Ascending aorta (tissue), 2 donors: ENCODE results near the gene C5. TPM values are rescaled to one million over a fixed set of nuclear protein-coding genes. Genes with fewer than 3 reads are reported as not detected.
A peak's percentile ranks its signal among the peaks of the same experiment; 100 is the strongest.

Source experiments
- DNase-seq, 2 donors: peaks; one replicate each; pipeline ENCODE4 v3.0.0-alpha.2; 2019; ENCODE audit warnings: low spot score in 2 of 2
- H3K27ac ChIP-seq, 2 donors: fragments of 200-600 bp; sonication (generic); one replicate each; pipeline ENCODE4 v1.5.1; 2016 to 2017; ENCODE audit warnings: mild to moderate bottlenecking in 1 of 2
- H3K27me3 ChIP-seq: fragments of 200-600 bp; sonication (generic); one replicate; pipeline ENCODE4 v1.5.1; 2017
- H3K36me3 ChIP-seq, 2 donors: fragments of 200-600 bp; sonication (generic); one replicate each; pipeline ENCODE4 v1.5.1; 2016
- H3K4me1 ChIP-seq, 2 donors: fragments of 200-600 bp; sonication (generic); one replicate each; pipeline ENCODE4 v1.5.1; 2016 to 2017; ENCODE audit warnings: mild to moderate bottlenecking in 1 of 2
- H3K4me3 ChIP-seq, 2 donors: fragments of 200-600 bp; sonication (generic); one replicate each; pipeline ENCODE4 v1.5.1; 2016 to 2017; ENCODE audit warnings: mild to moderate bottlenecking in 1 of 2
- H3K9me3 ChIP-seq, 2 donors: fragments of 200-600 bp; sonication (generic); one replicate each; pipeline ENCODE4 v1.5.1; 2016
- CTCF ChIP-seq, 3 experiments: fragments of 200-600 bp in 2 of 3; fragments of 450-650 bp in 1 of 3; sonication (generic) in 2 of 3; IDR thresholded peaks; one replicate each; pipeline ENCODE4 v1.5.1; 2016 to 2019; ENCODE audit warnings: antibody characterized with exemption in 3 of 3, mild to moderate bottlenecking in 1 of 3, moderate library complexity in 1 of 3
- intact Hi-C: fragments of 100-400 bp; cut with DNase I; formaldehyde crosslinking; loops from one replicate; pipeline ENCODE4 v1.15.1; 2023
- total RNA-seq: library from RNA; depleted of rRNA; stranded (reverse); fragments of >200 nt; gene quantifications from one replicate; pipeline ENCODE4 v1.1.0, GENCODE V29; 2016

Gene C5
- total RNA-seq, 1 donor from 2014 or later, result 1.5 TPM

- intact Hi-C loops, result loop anchor here (1.0 kb wide), 1 partner anchor 10 kb away; no protein-coding TSS in a partner anchor
- H3K36me3 ChIP-seq, result no peaks in the 10 kb centered on the region
- no peak for TF ChIP-seq CTCF (IDR thresholded peaks at IDR 0.05)
- no peaks in the 10 kb centered on the region for H3K9me3 ChIP-seq
- peaks cover 28 to 76% of the 10 kb centered on the region in 2 donors for H3K4me1 ChIP-seq
- peak in 1 of 2 donors; percentile 85 for DNase-seq
- no peaks in the 10 kb centered on the region for H3K27me3 ChIP-seq
- peak overlapping the region; percentile 69 to 84 for H3K4me3 ChIP-seq
- H3K27ac ChIP-seq, result peak overlapping the region; percentile 97 to 98
Measured at GRCh38 chr9:120928483-120929228, 121.4 kb downstream of the C5 start.

- H3K9me3 ChIP-seq, result no peaks in the 10 kb centered on the region
- no peak for DNase-seq
- peak overlapping the region; percentile 69 to 84 for H3K4me3 ChIP-seq
- no peaks in the 10 kb centered on the region for H3K36me3 ChIP-seq
- no peaks in the 10 kb centered on the region for H3K27me3 ChIP-seq
- intact Hi-C loops, result loop anchor here (1.0 kb wide), 1 partner anchor 10 kb away; no protein-coding TSS in a partner anchor
- peak overlapping the region; percentile 97 to 98 for H3K27ac ChIP-seq
- peaks cover 28 to 74% of the 10 kb centered on the region in 2 donors for H3K4me1 ChIP-seq
- TF ChIP-seq CTCF (IDR thresholded peaks at IDR 0.05), result no peak
Measured at GRCh38 chr9:120928015-120928482, 122.0 kb downstream of the C5 start.

- Histone ChIP-seq H3K27ac (peak overlapping the region; percentile 97 to 98), H3K4me1 (peaks cover 26 to 73% of the 10 kb centered on the region in 2 donors)
Measured at GRCh38 chr9:120927269-120928014, 122.6 kb downstream of the C5 start.

GRCh38 chr9:120926397-120926928 is 123.6 kb downstream of the C5 start, which contains the start of gene TRAF1:
TSS of gene TRAF1 (minus strand) at chr9:120926796. CDS start at chr9:120926075, 721 bp downstream.
- intact Hi-C loops, result no loop called here
- H3K27me3 ChIP-seq, result no peaks in the 10 kb centered on the region
- H3K9me3 ChIP-seq, result no peaks in the 10 kb centered on the region
- DNase-seq, result no peak
- H3K36me3 ChIP-seq, result no peaks in the 10 kb centered on the region
- H3K4me1 ChIP-seq, result peaks cover 28 to 75% of the 10 kb centered on the region in 2 donors
- H3K4me3 ChIP-seq, result peak within 1 kb of the TSS; percentile 16 to 56
- H3K27ac ChIP-seq, result peak within 1 kb of the TSS; percentile 97 to 98
- TF ChIP-seq CTCF (IDR thresholded peaks at IDR 0.05), result no peak

More at GRCh38 chr9:120927269-120928014, 122.6 kb downstream of the C5 start:
- H3K9me3 ChIP-seq, result no peaks in the 10 kb centered on the region
- DNase-seq, result no peak
- intact Hi-C loops, result loop anchor here (1.0 kb wide), 1 partner anchor 9 kb away; no protein-coding TSS in a partner anchor
- TF ChIP-seq CTCF (IDR thresholded peaks at IDR 0.05), result no peak
- no peaks in the 10 kb centered on the region for H3K36me3 ChIP-seq
- no peaks in the 10 kb centered on the region for H3K27me3 ChIP-seq
- H3K4me3 ChIP-seq, result peak overlapping the region in 1 of 2 donors; percentile 84

GRCh38 chr9:120925535-120926396 is 124.3 kb downstream of the C5 start:
- peak overlapping the region; percentile 16 to 56 for H3K4me3 ChIP-seq
- no peaks in the 10 kb centered on the region for H3K36me3 ChIP-seq
- H3K27me3 ChIP-seq, result no peaks in the 10 kb centered on the region
- no peak for TF ChIP-seq CTCF (IDR thresholded peaks at IDR 0.05)
- intact Hi-C loops, result no loop called here
- H3K9me3 ChIP-seq, result no peaks in the 10 kb centered on the region
- peaks cover 23 to 73% of the 10 kb centered on the region in 2 donors for H3K4me1 ChIP-seq
- peak overlapping the region; percentile 97 to 98 for H3K27ac ChIP-seq
- DNase-seq, result peak; percentile 74 to 93
